Hepatocyte (in vitro differentiated cells): ENCODE measurements around the gene SAMD14.

ENCODE experiments used
- EZH2 ChIP-seq: fragments of 200-600 bp; sonication (generic); IDR thresholded peaks from 2 replicates; pipeline ENCODE4 v1.6.1; 2016; ENCODE audit warnings: antibody characterized with exemption, mild to moderate bottlenecking, borderline replicate concordance
- EZH2phosphoT487 ChIP-seq: fragments of 200-600 bp; sonication (generic); IDR thresholded peaks from one replicate; pipeline ENCODE4 v1.6.1; 2018; ENCODE audit warnings: antibody characterized with exemption, mild to moderate bottlenecking, low read depth, moderate library complexity; ENCODE audit not compliant: unreplicated experiment, severe bottlenecking

- no peak for TF ChIP-seq EZH2
- no peak for TF ChIP-seq EZH2phosphoT487
These were observed 42.0 kb downstream of the SAMD14 start for GRCh38 chr17:50087912-50088405.
